Spleen (tissue), 7 donors: Measurements from ENCODE around the gene PFKP.

Source experiments
- POLR2A ChIP-seq, 3 donors: fragments of 450-650 bp; IDR thresholded peaks; one replicate each; pipeline ENCODE4 v1.5.1; 2017; ENCODE audit warnings: antibody characterized with exemption in 3 of 3, mild to moderate bottlenecking in 1 of 3
- POLR2AphosphoS5 ChIP-seq, 3 donors: sonication (generic); formaldehyde crosslinking; IDR thresholded peaks; one replicate each; pipeline ENCODE4 v1.5.1; 2017; ENCODE audit warnings: antibody characterized with exemption in 3 of 3
- TF ChIP-seq, protein P1 (sequence below), 11 experiments: fragments of 200-600 bp in 7 of 11; fragments of 450-650 bp in 4 of 11; sonication (generic) in 4 of 11; IDR thresholded peaks in 8 of 11; conservative IDR thresholded peaks in 3 of 11; 1 replicate in 7 of 11; 2 replicates in 4 of 11; pipeline versions ENCODE4 v1.4.0 to v1.8.0; 2016 to 2021; ENCODE audit warnings: antibody characterized with exemption in 11 of 11, inconsistent platforms in 4 of 11, mild to moderate bottlenecking in 1 of 11
- donor health status: DM: no; HTN: no; CAD: no; lungs with moderate emphysema.
- donor health status: DM: no; HTN: no; CAD: no.
- donor health status: DM: no; HTN: no; CAD: no.

DNA sequence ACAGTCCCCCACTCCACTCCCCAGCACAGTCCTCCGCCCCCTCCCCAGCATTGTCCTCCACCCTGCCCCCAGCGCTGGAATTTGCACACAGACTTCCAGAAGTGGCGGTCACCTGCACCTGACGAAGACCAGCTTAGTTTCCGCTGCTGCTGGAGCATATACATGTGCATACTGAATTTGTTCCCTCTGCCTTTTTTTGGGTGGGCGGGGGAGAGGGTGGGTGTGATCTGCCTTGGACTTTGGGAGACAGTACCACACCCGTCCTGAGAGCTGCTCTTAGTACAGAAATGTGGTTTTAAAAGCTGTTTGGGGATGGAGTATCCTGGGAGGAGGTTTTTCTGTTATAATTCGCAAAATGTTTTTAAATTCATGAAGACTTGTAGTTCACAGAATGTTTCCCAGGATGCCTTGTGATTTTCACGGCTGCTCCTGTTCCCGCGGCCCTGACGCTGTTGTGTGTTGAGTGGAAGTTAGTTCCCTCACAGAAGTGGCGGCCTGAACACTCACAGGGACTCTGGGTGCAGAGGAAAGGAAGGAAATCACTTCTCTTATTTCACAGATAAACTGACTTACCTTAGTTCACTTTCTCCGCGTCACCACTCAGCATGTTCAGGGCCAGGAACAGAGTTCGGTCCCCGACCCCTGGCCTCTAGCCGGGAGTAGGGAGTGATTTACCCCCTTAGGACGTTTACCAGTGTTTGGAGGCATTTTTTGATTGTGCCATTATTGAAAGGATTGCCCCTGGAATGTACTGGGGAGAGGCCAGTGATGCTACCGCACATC is 18.6 kb downstream of the PFKP start:
- TF ChIP-seq, protein P1, sequence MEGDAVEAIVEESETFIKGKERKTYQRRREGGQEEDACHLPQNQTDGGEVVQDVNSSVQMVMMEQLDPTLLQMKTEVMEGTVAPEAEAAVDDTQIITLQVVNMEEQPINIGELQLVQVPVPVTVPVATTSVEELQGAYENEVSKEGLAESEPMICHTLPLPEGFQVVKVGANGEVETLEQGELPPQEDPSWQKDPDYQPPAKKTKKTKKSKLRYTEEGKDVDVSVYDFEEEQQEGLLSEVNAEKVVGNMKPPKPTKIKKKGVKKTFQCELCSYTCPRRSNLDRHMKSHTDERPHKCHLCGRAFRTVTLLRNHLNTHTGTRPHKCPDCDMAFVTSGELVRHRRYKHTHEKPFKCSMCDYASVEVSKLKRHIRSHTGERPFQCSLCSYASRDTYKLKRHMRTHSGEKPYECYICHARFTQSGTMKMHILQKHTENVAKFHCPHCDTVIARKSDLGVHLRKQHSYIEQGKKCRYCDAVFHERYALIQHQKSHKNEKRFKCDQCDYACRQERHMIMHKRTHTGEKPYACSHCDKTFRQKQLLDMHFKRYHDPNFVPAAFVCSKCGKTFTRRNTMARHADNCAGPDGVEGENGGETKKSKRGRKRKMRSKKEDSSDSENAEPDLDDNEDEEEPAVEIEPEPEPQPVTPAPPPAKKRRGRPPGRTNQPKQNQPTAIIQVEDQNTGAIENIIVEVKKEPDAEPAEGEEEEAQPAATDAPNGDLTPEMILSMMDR (IDR thresholded peaks at IDR 0.05 in 8 of 11, conservative IDR thresholded peaks at IDR 0.05 in 3 of 11) = no peak
- TF ChIP-seq POLR2A (IDR thresholded peaks at IDR 0.05) (no peak), POLR2AphosphoS5 (IDR thresholded peaks at IDR 0.05) (no peak)
